ENCODE results near the gene ZSCAN20.

GRCh38 chr1:33516891-33517567 is 44.6 kb downstream of the ZSCAN20 start:
- TF ChIP-seq TSHZ2 (CRISPR knock-in tag; IDR thresholded peaks at IDR 0.05), result no peak
- no peak for TF ChIP-seq ZFP3 (CRISPR knock-in tag; IDR thresholded peaks at IDR 0.05)
- no peak for TF ChIP-seq RARB (CRISPR knock-in tag; IDR thresholded peaks at IDR 0.05)
- no peak for TF ChIP-seq PATZ1 (CRISPR knock-in tag; IDR thresholded peaks at IDR 0.05; ENCODE audit: borderline replicate concordance)
- TF ChIP-seq BACH2 (CRISPR knock-in tag; IDR thresholded peaks at IDR 0.05; ENCODE audit: borderline replicate concordance), result no peak

Measured in SK-N-SH treated with all-trans-retinoic acid at 6 μM for 48 hours (cell line).